SK-N-SH (cell line): ENCODE results near the gene STOML2. TPM values are rescaled to one million over a fixed set of nuclear protein-coding genes. Genes with fewer than 3 reads are reported as not detected.

Source experiments
- CTCF ChIA-PET: fragments of 300-600, 350-600 bp; formaldehyde crosslinking; extraction: SDS; loops from one replicate; lab custom pipeline; 2021; lab: Yijun Ruan, JAX
- POLR2A ChIA-PET: fragments of 350-600 bp; sonication (Branson Sonifier 250); formaldehyde crosslinking; extraction: SDS; loops from one replicate; lab custom pipeline; 2020; ENCODE audit warnings: antibody characterized with exemption, inconsistent platforms; lab: Yijun Ruan, JAX
- DNase-seq: peaks from one replicate; pipeline ENCODE4 v3.0.0; 2012
- H2AFZ ChIP-seq: fragments of 200-600 bp; sonication (generic); 2 replicates; pipeline ENCODE4 v1.8.1; 2016; ENCODE audit warnings: antibody characterized with exemption, mild to moderate bottlenecking, low read depth
- H3F3A ChIP-seq: fragments of 200-600 bp; sonication (generic); replicated peaks from 2 replicates; pipeline ENCODE3; 2016; ENCODE audit warnings: antibody characterized with exemption, mild to moderate bottlenecking; ENCODE audit not compliant: insufficient read depth
- H3K27ac ChIP-seq, 2 experiments: fragments of 200-500 bp in 1 of 2; fragments of 200-600 bp in 1 of 2; sonication (Bioruptor generic) in 1 of 2; sonication (generic), shearing (Covaris generic) in 1 of 2; 2 replicates each; pipeline versions ENCODE4 v1.5.1 to v1.6.1; 2014 to 2016; ENCODE audit warnings: low read depth in 2 of 2, inconsistent platforms in 1 of 2, low read length in 1 of 2, mild to moderate bottlenecking in 1 of 2, mixed read lengths in 1 of 2
- H3K27me3 ChIP-seq: fragments of 200-600 bp; sonication (generic), shearing (Covaris generic); 2 replicates; pipeline ENCODE4 v1.6.1; 2016; ENCODE audit warnings: mixed run types; ENCODE audit not compliant: insufficient read depth
- H3K36me3 ChIP-seq, 2 experiments: fragments of 200-500 bp in 1 of 2; fragments of 200-600 bp in 1 of 2; sonication (Bioruptor generic) in 1 of 2; sonication (generic) in 1 of 2; replicated peaks in 1 of 2; 2 replicates each; pipeline versions ENCODE3 to v1.5.1; 2014 to 2016; ENCODE audit warnings: low read length in 1 of 2, mild to moderate bottlenecking in 1 of 2; ENCODE audit not compliant: insufficient read depth in 2 of 2, control insufficient read depth in 1 of 2
- H3K4me1 ChIP-seq, 2 experiments: fragments of 200-500 bp in 1 of 2; fragments of 200-600 bp in 1 of 2; sonication (Bioruptor generic) in 1 of 2; sonication (generic), shearing (Covaris generic) in 1 of 2; 2 replicates each; pipeline versions ENCODE4 v1.5.1 to v1.6.1; 2014 to 2016; ENCODE audit warnings: low read depth in 1 of 2, low read length in 1 of 2, mixed run types in 1 of 2; ENCODE audit not compliant: insufficient read depth in 2 of 2, control insufficient read depth in 1 of 2
- H3K4me2 ChIP-seq: fragments of 200-600 bp; sonication (generic), shearing (Covaris generic); 2 replicates; pipeline ENCODE4 v1.6.1; 2017; ENCODE audit warnings: mixed run types
- H3K4me3 ChIP-seq, 2 experiments: fragments of 200-500 bp in 1 of 2; fragments of 200-600 bp in 1 of 2; sonication (Bioruptor generic) in 1 of 2; sonication (generic), shearing (Covaris generic) in 1 of 2; 2 replicates each; pipeline versions ENCODE4 v1.5.1 to v1.8.1; 2014 to 2016; ENCODE audit warnings: low read depth in 2 of 2, inconsistent platforms in 1 of 2, low read length in 1 of 2, mild to moderate bottlenecking in 1 of 2, mixed read lengths in 1 of 2, moderate library complexity in 1 of 2
- H3K79me2 ChIP-seq: fragments of 200-600 bp; sonication (generic); 2 replicates; pipeline ENCODE4 v1.8.1; 2017; ENCODE audit warnings: mild to moderate bottlenecking; ENCODE audit not compliant: insufficient read depth
- H3K9ac ChIP-seq: fragments of 200-600 bp; sonication (generic); 2 replicates; pipeline ENCODE4 v1.6.1; 2017; ENCODE audit warnings: mixed run types
- H3K9me2 ChIP-seq: fragments of 200-600 bp; sonication (generic); 2 replicates; pipeline ENCODE4 v1.6.1; 2017; ENCODE audit warnings: mixed run types
- H3K9me3 ChIP-seq: fragments of 200-600 bp; sonication (generic); 2 replicates; pipeline ENCODE4 v1.6.1; 2017; ENCODE audit warnings: mixed run types, mild to moderate bottlenecking, moderate library complexity
- H4K20me1 ChIP-seq: fragments of 200-600 bp; sonication (generic); 2 replicates; pipeline ENCODE4 v1.6.1; 2017; ENCODE audit warnings: mild to moderate bottlenecking, mixed run types; ENCODE audit not compliant: insufficient read depth
- ELF1 ChIP-seq: IDR thresholded peaks from 2 replicates; pipeline ENCODE4 v1.4.0; 2012
- EP300 ChIP-seq, 2 experiments: IDR thresholded peaks; 2 replicates each; pipeline versions ENCODE4 v1.4.0 to v1.6.1; 2012; ENCODE audit warnings: borderline replicate concordance in 1 of 2, low read depth in 1 of 2, low read length in 1 of 2
- FOXJ3 ChIP-seq: sonication (generic); formaldehyde crosslinking; IDR thresholded peaks from 2 replicates; pipeline ENCODE4 v1.5.1; 2020; ENCODE audit warnings: mild to moderate bottlenecking, missing genetic modification reagents
- GABPA ChIP-seq: IDR thresholded peaks from 2 replicates; pipeline ENCODE4 v1.4.0; 2012; ENCODE audit warnings: low read depth, mild to moderate bottlenecking
- JUND ChIP-seq: IDR thresholded peaks from 2 replicates; pipeline ENCODE4 v1.4.0; 2012
- POLR2AphosphoS5 ChIP-seq: IDR thresholded peaks from 2 replicates; pipeline ENCODE4 v1.6.1; 2012; ENCODE audit warnings: low read depth, low read length
- RAD21 ChIP-seq: IDR thresholded peaks from 2 replicates; pipeline ENCODE4 v1.6.1; 2012; ENCODE audit warnings: mild to moderate bottlenecking, low read length
- RCOR1 ChIP-seq: fragments of 150-350 bp; IDR thresholded peaks from 2 replicates; pipeline ENCODE4 v1.6.1; 2017; ENCODE audit warnings: antibody characterized with exemption, low read length
- TAF1 ChIP-seq: IDR thresholded peaks from 2 replicates; pipeline ENCODE4 v1.6.1; 2012; ENCODE audit warnings: low read depth, mild to moderate bottlenecking, low read length, moderate library complexity, borderline replicate concordance
- YY1 ChIP-seq: IDR thresholded peaks from 2 replicates; pipeline ENCODE4 v1.4.0; 2012; ENCODE audit warnings: low read depth, mild to moderate bottlenecking
- WGBS: methylation state at CpG from one replicate; pipeline ENCODE4 v1.1.6; 2017; ENCODE audit warnings: low lambda C conversion rate; 5-methylcytosine and 5-hydroxymethylcytosine counted together
- polyA plus RNA-seq, 3 experiments: library from polyadenylated mRNA; depleted of rRNA; stranded (reverse); fragments of >200 nt; gene quantifications; 2 replicates each; pipeline ENCODE4 v1.2.3, GENCODE V29; 2012
- TF ChIP-seq, protein P1 (sequence below): fragments of 150-350 bp; IDR thresholded peaks from 2 replicates; pipeline ENCODE4 v1.6.1; 2017; ENCODE audit warnings: antibody characterized with exemption, low read length, low read depth, borderline replicate concordance
- TF ChIP-seq, protein P2 (sequence below): fragments of 200-600 bp; sonication (generic); IDR thresholded peaks from 2 replicates; pipeline ENCODE4 v1.6.1; 2017; ENCODE audit warnings: antibody characterized with exemption, mild to moderate bottlenecking, moderate library complexity

STOML2 gene
- polyA plus RNA-seq, 1 of the 3 experiments (the other 2 are of a cell fraction) = 232 TPM

GRCh38 chr9:35054871-35055644, 47.9 kb downstream of the STOML2 start:
- TF ChIP-seq RCOR1 (no peak), FOXJ3 (CRISPR knock-in tag) (no peak), EP300 (IDR thresholded peaks at IDR 0.05; ENCODE audit: borderline replicate concordance in 1 of 2, low read depth in 1 of 2, low read length in 1 of 2) (no peak), ELF1 (no peak), POLR2AphosphoS5 (no peak), TAF1 (no peak), GABPA (no peak), YY1 (no peak), JUND (no peak)
- TF ChIP-seq, protein P1, sequence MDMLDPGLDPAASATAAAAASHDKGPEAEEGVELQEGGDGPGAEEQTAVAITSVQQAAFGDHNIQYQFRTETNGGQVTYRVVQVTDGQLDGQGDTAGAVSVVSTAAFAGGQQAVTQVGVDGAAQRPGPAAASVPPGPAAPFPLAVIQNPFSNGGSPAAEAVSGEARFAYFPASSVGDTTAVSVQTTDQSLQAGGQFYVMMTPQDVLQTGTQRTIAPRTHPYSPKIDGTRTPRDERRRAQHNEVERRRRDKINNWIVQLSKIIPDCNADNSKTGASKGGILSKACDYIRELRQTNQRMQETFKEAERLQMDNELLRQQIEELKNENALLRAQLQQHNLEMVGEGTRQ = no peak
- TF ChIP-seq, protein P2, sequence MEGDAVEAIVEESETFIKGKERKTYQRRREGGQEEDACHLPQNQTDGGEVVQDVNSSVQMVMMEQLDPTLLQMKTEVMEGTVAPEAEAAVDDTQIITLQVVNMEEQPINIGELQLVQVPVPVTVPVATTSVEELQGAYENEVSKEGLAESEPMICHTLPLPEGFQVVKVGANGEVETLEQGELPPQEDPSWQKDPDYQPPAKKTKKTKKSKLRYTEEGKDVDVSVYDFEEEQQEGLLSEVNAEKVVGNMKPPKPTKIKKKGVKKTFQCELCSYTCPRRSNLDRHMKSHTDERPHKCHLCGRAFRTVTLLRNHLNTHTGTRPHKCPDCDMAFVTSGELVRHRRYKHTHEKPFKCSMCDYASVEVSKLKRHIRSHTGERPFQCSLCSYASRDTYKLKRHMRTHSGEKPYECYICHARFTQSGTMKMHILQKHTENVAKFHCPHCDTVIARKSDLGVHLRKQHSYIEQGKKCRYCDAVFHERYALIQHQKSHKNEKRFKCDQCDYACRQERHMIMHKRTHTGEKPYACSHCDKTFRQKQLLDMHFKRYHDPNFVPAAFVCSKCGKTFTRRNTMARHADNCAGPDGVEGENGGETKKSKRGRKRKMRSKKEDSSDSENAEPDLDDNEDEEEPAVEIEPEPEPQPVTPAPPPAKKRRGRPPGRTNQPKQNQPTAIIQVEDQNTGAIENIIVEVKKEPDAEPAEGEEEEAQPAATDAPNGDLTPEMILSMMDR = no peak
- no peaks in the 10 kb centered on the region for H3K27me3 ChIP-seq
- H3K79me2 ChIP-seq = peaks cover 7% of the 10 kb centered on the region; the same call in 1 of the 2 replicates
- no peaks in the 10 kb centered on the region for H3K9me3 ChIP-seq
- no peak overlapping the region for H3K4me3 ChIP-seq
- H2AFZ ChIP-seq = no peak overlapping the region
- 98% methylated on average over 14 of the region's 14 CpGs for WGBS
- H4K20me1 ChIP-seq = peaks cover 3% of the 10 kb centered on the region; the same call in 1 of the 2 replicates
- no peaks in the 10 kb centered on the region for H3K4me1 ChIP-seq
- DNase-seq = no peak
- no peak overlapping the region for H3K27ac ChIP-seq
- CTCF ChIA-PET = interaction anchor here (3.6 kb wide), 1 partner anchor 155 kb away, joined by 14 read pairs; no protein-coding TSS in a partner anchor
- H3K36me3 ChIP-seq = peaks cover 53 to 89% of the 10 kb centered on the region in 2 experiments
- POLR2A ChIA-PET = no interaction called here
- H3K9me2 ChIP-seq = no peaks in the 10 kb centered on the region
- peaks cover 43% of the 10 kb centered on the region for H3F3A ChIP-seq
- H3K4me2 ChIP-seq = no peak overlapping the region
- H3K9ac ChIP-seq = no peak overlapping the region

DNA sequence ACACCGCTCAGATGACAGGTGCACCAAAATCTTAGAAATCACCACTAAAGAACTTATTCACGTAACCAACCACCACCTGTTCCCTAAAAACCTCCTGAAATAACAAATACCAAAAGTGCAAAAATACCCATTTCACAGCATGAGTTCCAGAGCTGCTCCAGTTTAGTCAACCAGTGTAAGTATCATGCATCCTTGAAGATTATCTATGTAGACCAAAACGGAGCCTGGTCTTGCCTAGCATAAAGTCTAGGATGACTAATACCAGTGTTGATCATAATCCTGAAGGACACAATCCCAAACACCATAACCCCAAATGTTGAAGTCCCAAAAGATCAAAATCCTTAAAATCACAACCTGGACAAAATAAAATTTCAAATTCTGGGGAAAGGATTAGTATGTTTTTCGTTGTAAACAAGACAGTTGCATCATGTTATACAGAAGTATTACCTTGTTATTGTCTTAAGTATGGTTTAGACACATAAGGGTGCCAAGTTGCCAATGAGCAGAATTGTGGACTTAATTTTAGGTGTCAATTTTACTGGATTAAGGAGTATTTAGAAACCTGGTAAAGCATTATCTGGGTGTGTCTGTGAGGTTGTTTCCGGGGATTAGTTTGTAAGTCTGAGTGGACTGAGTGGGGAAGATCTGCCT, 48.6 kb downstream of the STOML2 start:
- Histone ChIP-seq H3K27me3 (no peaks in the 10 kb centered on the region), H3F3A (peaks cover 37% of the 10 kb centered on the region), H2AFZ (no peak overlapping the region), H3K9ac (no peak overlapping the region), H3K9me3 (no peaks in the 10 kb centered on the region), H3K36me3 (peaks cover 46 to 86% of the 10 kb centered on the region in 2 experiments), H3K4me3 (no peak overlapping the region), H3K79me2 (peaks cover 7% of the 10 kb centered on the region; the same call in 1 of the 2 replicates), H3K4me1 (no peaks in the 10 kb centered on the region), H3K9me2 (no peaks in the 10 kb centered on the region), H4K20me1 (peaks cover 3% of the 10 kb centered on the region; the same call in 1 of the 2 replicates), H3K27ac (no peak overlapping the region), H3K4me2 (no peak overlapping the region)
- CTCF ChIA-PET = interaction anchor here (1.0 to 1.2 kb wide), 2 partner anchors 10 to 155 kb away, joined by 3 to 4 read pairs; no protein-coding TSS in a partner anchor
- no peak for DNase-seq
- WGBS = 61% methylated on average over 5 of the region's 5 CpGs
- POLR2A ChIA-PET = interaction anchor here (1.1 kb wide), 1 partner anchor 23 kb away, joined by 4 read pairs; no protein-coding TSS in a partner anchor
- no peak for TF ChIP-seq RAD21
- 0 out of 2 replicates have a peak, but pooled peaks have one; percentile 9 for TF ChIP-seq POLR2AphosphoS5
